ENCODE results near the gene GNB3. TPM values are rescaled to one million over a fixed set of nuclear protein-coding genes. Genes with fewer than 3 reads are reported as not detected.

The GNB3 gene
- total and polyA plus RNA-seq, 9 donors: 0.34 to 15.0 (median 10.1) TPM

- Histone ChIP-seq H3K4me1 (ENCODE audit: insufficient read depth) (no peaks in the 10 kb centered on the region), H3K27me3 (no peaks in the 10 kb centered on the region), H3K27ac (no peak overlapping the region), H3K36me3 (no peaks in the 10 kb centered on the region), H3K4me3 (no peak overlapping the region), H3K9me3 (no peaks in the 10 kb centered on the region)
- DNase-seq: no peak
- intact Hi-C loops (cut with DNase I): no loop called here
- WGBS, 3 donors: 92 to 97% (median 93%) methylated on average over 4 of the region's 4 CpGs
- no peak for TF ChIP-seq CTCF (IDR thresholded peaks at IDR 0.05)
- no peak for TF ChIP-seq POLR2A (IDR thresholded peaks at IDR 0.05)
- TF ChIP-seq EP300 (IDR thresholded peaks at IDR 0.05): no peak
These were observed 1.4 kb downstream of the GNB3 start for GRCh38 chr12:6842075-6842474.

- Histone ChIP-seq H3K9me3 (no peaks in the 10 kb centered on the region), H3K36me3 (no peaks in the 10 kb centered on the region), H3K4me3 (no peak overlapping the region), H3K27ac (no peak overlapping the region), H3K27me3 (no peaks in the 10 kb centered on the region), H3K4me1 (ENCODE audit: insufficient read depth) (no peaks in the 10 kb centered on the region)
- intact Hi-C loops (cut with DNase I): no loop called here
- TF ChIP-seq POLR2A (IDR thresholded peaks at IDR 0.05) (no peak), EP300 (IDR thresholded peaks at IDR 0.05) (no peak), CTCF (IDR thresholded peaks at IDR 0.05) (no peak)
- WGBS, 3 donors: 68 to 72% (median 70%) methylated on average over 16 of the region's 16 CpGs
- DNase-seq: no peak
These were observed 2.6 kb downstream of the GNB3 start for GRCh38 chr12:6843118-6843902.

DNA sequence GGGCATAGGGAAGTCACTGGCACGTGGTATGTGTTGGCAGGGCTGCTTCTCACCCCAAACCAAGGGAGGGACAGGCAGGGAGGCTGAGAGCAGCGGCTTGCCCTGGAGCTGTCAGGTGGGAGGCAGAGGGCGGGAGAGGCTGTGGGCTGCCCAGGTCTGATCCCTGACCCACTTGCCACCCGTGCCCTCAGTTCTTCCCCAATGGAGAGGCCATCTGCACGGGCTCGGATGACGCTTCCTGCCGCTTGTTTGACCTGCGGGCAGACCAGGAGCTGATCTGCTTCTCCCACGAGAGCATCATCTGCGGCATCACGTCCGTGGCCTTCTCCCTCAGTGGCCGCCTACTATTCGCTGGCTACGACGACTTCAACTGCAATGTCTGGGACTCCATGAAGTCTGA, 4.7 kb downstream of the GNB3 start:
- Histone ChIP-seq H3K4me1 (ENCODE audit: insufficient read depth) (no peaks in the 10 kb centered on the region), H3K4me3 (no peak overlapping the region), H3K9me3 (no peaks in the 10 kb centered on the region), H3K27me3 (no peaks in the 10 kb centered on the region), H3K36me3 (no peaks in the 10 kb centered on the region), H3K27ac (no peak overlapping the region)
- DNase-seq: no peak
- 85 to 90% (median 87%) methylated on average over 17 of the region's 17 CpGs for WGBS, 3 donors
- TF ChIP-seq CTCF (IDR thresholded peaks at IDR 0.05) (no peak), EP300 (IDR thresholded peaks at IDR 0.05) (no peak)
- intact Hi-C loops (cut with DNase I): no loop called here

- no peak overlapping the region for H3K27ac ChIP-seq
- H3K27me3 ChIP-seq: no peaks in the 10 kb centered on the region
- no peaks in the 10 kb centered on the region for H3K9me3 ChIP-seq
- 77 to 88% (median 82%) methylated on average over 7 of the region's 7 CpGs for WGBS, 3 donors
- no peak overlapping the region for H3K4me3 ChIP-seq
- intact Hi-C loops (cut with DNase I): no loop called here
- no peak for TF ChIP-seq POLR2A (IDR thresholded peaks at IDR 0.05)
- TF ChIP-seq EP300 (IDR thresholded peaks at IDR 0.05): no peak
- TF ChIP-seq CTCF (IDR thresholded peaks at IDR 0.05): no peak
- no peak for DNase-seq
- no peaks in the 10 kb centered on the region for H3K36me3 ChIP-seq
- no peaks in the 10 kb centered on the region for H3K4me1 ChIP-seq (ENCODE audit: insufficient read depth)
These were observed 5.7 kb downstream of the GNB3 start for GRCh38 chr12:6846316-6846869.

All from ovary (tissue), 9 donors.